ENCODE measurements around the gene CHIC2.

DNA sequence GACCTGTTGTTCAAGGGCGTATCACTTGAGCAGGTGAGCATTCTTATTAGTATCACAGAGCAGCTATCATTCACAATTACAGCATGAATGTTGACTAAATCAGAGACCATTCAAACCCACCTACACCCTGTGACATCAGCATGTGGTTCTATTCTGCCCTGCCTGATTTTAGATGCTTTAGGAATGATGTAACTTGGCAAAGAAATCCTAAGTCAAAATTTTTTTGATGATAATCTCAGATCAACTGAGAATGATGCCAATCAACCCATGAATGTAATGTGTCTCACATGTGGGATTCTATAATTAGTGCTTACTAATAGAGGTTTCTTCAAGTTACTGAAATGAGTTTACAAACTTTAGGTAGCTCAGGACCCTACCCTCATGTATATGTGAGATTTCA lies 13.4 kb upstream of the CHIC2 start:
- TF ChIP-seq, protein P1, sequence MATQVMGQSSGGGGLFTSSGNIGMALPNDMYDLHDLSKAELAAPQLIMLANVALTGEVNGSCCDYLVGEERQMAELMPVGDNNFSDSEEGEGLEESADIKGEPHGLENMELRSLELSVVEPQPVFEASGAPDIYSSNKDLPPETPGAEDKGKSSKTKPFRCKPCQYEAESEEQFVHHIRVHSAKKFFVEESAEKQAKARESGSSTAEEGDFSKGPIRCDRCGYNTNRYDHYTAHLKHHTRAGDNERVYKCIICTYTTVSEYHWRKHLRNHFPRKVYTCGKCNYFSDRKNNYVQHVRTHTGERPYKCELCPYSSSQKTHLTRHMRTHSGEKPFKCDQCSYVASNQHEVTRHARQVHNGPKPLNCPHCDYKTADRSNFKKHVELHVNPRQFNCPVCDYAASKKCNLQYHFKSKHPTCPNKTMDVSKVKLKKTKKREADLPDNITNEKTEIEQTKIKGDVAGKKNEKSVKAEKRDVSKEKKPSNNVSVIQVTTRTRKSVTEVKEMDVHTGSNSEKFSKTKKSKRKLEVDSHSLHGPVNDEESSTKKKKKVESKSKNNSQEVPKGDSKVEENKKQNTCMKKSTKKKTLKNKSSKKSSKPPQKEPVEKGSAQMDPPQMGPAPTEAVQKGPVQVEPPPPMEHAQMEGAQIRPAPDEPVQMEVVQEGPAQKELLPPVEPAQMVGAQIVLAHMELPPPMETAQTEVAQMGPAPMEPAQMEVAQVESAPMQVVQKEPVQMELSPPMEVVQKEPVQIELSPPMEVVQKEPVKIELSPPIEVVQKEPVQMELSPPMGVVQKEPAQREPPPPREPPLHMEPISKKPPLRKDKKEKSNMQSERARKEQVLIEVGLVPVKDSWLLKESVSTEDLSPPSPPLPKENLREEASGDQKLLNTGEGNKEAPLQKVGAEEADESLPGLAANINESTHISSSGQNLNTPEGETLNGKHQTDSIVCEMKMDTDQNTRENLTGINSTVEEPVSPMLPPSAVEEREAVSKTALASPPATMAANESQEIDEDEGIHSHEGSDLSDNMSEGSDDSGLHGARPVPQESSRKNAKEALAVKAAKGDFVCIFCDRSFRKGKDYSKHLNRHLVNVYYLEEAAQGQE (IDR thresholded peaks at IDR 0.05; ENCODE audit: low read depth), result no peak
- no peak for TF ChIP-seq POLR2A (IDR thresholded peaks at IDR 0.05; ENCODE audit: borderline replicate concordance, extremely low read depth, insufficient read depth, insufficient read length)
- TF ChIP-seq, protein P2, sequence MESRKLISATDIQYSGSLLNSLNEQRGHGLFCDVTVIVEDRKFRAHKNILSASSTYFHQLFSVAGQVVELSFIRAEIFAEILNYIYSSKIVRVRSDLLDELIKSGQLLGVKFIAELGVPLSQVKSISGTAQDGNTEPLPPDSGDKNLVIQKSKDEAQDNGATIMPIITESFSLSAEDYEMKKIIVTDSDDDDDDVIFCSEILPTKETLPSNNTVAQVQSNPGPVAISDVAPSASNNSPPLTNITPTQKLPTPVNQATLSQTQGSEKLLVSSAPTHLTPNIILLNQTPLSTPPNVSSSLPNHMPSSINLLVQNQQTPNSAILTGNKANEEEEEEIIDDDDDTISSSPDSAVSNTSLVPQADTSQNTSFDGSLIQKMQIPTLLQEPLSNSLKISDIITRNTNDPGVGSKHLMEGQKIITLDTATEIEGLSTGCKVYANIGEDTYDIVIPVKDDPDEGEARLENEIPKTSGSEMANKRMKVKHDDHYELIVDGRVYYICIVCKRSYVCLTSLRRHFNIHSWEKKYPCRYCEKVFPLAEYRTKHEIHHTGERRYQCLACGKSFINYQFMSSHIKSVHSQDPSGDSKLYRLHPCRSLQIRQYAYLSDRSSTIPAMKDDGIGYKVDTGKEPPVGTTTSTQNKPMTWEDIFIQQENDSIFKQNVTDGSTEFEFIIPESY (IDR thresholded peaks at IDR 0.05; ENCODE audit: extremely low read depth, insufficient replicate concordance, low read length), result no peak
- TF ChIP-seq, protein P3, sequence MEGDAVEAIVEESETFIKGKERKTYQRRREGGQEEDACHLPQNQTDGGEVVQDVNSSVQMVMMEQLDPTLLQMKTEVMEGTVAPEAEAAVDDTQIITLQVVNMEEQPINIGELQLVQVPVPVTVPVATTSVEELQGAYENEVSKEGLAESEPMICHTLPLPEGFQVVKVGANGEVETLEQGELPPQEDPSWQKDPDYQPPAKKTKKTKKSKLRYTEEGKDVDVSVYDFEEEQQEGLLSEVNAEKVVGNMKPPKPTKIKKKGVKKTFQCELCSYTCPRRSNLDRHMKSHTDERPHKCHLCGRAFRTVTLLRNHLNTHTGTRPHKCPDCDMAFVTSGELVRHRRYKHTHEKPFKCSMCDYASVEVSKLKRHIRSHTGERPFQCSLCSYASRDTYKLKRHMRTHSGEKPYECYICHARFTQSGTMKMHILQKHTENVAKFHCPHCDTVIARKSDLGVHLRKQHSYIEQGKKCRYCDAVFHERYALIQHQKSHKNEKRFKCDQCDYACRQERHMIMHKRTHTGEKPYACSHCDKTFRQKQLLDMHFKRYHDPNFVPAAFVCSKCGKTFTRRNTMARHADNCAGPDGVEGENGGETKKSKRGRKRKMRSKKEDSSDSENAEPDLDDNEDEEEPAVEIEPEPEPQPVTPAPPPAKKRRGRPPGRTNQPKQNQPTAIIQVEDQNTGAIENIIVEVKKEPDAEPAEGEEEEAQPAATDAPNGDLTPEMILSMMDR (IDR thresholded peaks at IDR 0.05 in 2 of 3, conservative IDR thresholded peaks at IDR 0.05 in 1 of 3; ENCODE audit: borderline replicate concordance in 1 of 3, insufficient read depth in 1 of 3, low read depth in 2 of 3, low read length in 2 of 3), result no peak
- no peak for TF ChIP-seq EZH2 (IDR thresholded peaks at IDR 0.05)
- no peak for TF ChIP-seq SP1 (IDR thresholded peaks at IDR 0.05; ENCODE audit: low read depth)
- TF ChIP-seq EZH2phosphoT487 (IDR thresholded peaks at IDR 0.05; ENCODE audit: borderline replicate concordance), result no peak
- TF ChIP-seq CEBPB (IDR thresholded peaks at IDR 0.05; ENCODE audit: low read depth), result no peak
- TF ChIP-seq POLR2AphosphoS5 (IDR thresholded peaks at IDR 0.05; ENCODE audit: low read depth, low read length), result no peak
- no peak for TF ChIP-seq RAD21 (IDR thresholded peaks at IDR 0.05; ENCODE audit: low read depth)
